HS-27A (cell line): ENCODE measurements around the gene CD247.

Experiments
- DNase-seq: peaks from one replicate; pipeline ENCODE4 v3.0.0-alpha.2; 2012; ENCODE audit warnings: low read depth, missing footprints

Gene CD247

DNA sequence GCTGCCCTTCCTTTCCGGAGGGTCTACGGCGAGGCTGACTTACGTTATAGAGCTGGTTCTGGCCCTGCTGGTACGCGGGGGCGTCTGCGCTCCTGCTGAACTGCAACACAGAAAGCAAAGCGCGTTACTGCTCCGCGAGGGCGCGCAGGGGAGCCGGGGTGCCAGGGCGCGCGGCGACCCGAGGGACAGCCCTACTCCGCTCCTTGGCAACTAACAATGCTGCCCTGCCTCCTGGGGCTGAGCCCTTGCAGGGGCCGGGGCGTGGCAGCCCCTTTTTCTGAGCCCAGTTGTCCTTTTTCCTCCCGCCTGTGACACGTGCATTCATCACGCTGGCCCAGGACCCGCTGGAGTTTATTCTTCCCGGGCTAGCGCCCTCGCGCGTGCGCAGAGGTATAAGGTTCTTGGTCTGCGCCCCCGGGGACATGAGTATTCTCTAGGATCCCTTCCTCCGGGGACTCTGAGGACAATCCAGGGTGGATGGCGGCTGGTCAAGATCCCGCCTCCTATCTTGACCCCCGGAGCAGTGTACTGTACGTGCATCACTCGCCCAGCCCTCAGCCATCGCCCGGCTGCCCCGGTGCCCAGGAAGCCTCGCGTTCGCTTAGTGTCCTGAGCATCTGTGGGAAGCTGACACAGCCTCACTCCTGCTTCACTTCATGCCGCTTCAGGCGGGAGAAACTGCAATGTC is 78.9 kb downstream of the CD247 start:
- DNase-seq, result no peak

DNA sequence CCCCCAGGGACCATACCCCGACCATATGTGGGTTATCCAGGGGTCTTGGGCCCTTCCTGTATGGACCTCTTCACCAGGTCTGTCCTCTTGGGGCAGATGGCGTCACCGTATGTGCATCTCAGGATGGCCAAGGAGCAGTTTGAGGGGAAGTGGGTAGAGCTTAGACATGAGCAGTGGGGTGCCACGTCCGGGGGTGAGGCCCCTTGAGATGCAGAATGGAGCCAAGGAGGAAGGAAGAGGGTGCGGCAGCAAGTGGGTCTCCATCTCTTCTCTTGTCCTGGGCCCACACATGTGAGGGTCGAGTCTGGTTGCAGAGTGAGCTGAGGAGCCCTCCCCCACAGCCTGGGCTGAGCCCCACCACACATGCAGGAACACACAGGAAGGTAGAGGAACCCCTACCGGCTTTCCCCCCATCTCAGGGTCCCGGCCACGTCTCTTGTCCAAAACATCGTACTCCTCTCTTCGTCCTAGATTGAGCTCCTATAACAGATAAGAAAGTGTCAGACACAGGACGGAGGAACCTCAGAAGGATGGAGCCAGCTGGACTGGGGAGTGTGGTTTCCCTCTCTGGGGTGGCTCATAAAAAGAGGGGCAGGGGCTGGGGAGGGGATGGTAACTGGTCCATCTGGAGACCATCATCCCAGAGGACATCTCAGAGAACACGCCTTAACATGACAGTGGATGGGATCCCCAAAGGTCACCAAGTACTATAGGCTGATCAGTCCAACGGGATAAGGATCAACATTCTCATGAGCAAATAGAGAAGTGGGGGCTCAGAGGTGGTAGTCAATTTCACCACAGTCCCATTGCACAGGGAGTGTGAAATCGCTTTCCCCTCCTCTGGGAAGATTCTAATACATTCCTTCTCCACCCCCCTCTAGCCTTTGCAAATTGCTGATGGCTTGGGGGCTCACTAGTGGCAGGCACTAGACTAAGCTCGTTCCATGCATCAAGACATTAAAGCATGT is 79.9 kb downstream of the CD247 start:
- DNase-seq, result no peak

DNA sequence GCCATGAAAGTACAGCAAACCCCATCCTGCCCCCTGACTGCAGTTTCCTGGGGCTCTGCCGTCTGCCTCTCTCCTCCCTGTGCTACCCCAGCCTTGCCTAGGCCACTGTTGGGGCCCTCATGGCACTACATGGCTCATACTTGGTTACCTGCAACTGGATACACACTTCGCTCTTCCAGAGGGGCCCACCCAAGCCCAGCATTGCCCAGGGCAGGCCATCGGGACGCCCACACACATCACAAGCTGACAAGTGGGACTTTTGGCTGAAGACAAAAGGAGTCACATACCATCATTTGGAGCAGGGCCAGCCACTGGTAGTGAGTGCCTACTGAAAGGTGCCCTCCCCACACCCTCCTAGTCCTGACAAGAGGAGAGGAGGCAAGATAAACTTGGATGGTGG is 82.8 kb downstream of the CD247 start:
- DNase-seq, result no peak

DNA sequence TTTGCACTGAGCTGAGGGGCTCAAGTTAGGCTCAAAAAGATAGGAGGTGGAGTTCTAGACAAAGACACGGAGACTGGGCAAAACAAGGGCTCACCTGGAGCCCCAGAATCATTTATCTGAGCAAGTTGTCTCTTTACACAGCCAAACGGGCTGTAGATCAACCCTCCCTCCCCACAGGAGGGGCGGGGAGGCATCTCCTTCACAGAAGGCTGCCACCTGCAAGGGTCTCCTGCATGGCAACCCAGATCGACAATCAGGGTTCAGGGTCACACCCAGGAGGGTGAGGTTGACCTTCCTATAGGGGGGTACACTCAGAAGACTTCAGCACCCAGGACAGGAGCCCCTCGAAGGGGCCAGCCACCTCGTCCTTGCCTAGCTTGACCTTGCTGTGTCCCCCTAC is 84.0 kb downstream of the CD247 start:
- DNase-seq, result no peak

DNA sequence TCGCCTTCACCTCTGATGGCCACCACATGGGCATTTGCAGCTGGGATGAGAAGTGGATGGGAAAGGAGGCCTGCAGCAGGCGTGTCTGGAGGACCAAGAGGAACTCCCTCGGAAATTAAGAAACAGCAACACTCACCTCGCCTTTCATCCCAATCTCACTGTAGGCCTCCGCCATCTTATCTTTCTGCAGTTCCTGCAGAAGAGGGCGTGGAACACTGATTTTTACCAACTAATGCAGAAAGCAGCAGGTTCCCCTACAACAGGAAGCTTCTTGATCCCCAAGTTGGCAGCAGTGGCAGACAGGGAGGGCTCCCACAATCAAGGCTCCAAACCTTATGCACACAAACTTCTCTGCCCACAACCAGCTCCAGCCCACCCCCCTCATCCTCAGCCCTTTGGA is 84.4 kb downstream of the CD247 start:
- DNase-seq, result no peak

- DNase-seq, result no peak
Measured at GRCh38 chr1:167432780-167433179, 85.5 kb downstream of the CD247 start.

- no peak for DNase-seq
Measured at GRCh38 chr1:167431909-167432650, 86.2 kb downstream of the CD247 start.

DNA sequence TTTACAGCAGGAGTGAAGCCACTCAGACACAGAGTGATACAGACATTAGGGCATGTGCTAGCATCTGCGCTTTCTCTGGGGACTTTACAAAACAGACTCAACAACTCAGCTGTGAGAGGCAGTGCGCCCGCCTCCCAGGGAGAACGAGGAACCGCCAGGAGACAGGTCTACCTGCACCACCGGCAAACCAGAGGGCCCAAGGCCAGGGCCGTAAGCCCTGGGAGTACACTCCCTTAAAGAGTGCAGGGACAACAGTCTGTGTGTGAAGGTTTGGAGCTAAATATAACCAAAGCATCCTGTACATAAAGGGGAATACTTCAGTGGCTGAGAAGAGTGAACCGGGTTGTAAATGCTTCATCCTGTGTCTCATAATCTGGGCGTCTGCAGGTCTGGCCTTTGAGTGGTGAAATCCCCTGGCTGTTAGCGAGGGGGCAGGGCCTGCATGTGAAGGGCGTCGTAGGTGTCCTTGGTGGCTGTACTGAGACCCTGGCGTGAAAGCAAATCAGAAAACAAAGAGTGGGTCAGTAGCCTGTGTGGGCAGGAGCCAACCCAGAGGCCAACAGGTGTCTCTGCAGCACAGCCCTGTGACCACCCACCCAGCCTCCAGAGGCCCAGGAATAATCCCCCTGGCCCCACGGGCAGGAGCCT is 86.9 kb downstream of the CD247 start:
- DNase-seq, result no peak

DNA sequence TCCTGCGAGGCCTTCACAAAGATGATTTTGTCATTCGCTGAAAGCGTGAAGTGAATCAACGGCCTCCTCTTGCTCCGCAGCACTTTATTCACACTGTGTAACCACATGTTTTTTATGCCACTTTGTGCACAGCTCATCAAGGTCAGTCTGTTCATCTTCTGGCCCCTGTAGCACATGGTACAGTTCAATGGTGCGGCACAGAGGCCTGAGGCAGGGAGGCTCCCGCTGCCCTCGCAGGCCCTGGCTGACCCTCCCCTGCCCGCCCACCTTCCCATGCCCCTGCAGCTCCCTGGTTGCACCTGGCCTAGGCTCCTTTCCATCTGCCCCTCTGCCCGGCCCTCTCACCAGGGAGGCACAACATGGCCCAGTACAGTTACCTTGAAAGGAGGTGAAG is 87.5 kb downstream of the CD247 start:
- DNase-seq, result no peak

DNA sequence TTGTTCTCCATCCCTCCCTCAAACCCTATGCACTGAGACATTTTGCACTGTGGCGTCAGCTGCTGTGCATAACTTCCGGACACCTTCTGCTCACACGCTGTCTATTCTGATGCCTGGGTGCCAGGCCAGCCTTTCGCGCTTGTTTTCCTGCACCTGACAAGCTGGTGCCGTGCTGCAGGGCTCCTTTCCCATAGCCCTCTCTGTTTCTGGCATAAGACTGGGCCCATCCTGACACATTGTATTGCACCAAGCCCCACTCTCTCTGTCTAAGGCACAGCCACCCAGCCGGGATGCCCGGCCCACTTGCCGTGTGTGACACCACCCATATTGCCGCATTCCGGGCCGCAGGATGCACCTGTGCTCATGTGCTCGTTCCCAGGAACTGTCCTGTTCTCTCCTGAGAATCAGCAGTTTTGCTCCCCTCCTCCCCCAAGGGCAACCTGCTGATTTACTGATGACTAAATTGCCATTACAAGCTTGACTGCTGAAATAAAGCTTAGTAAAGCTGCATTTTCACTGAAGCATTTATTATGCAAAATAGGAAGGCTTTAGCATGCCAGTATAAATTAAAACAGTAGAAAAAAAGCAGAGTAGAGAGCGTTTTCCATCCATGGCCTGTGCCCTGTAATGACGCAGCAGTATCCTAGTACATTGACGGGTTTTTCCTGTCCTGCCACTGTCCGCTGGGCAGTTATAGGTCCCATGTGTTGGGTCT is 88.0 kb downstream of the CD247 start:
- no peak for DNase-seq

- no peak for DNase-seq
Measured at GRCh38 chr1:167429612-167430011, 88.7 kb downstream of the CD247 start.

GRCh38 chr1:167428395-167428794 is 89.9 kb downstream of the CD247 start:
- DNase-seq, result no peak

DNA sequence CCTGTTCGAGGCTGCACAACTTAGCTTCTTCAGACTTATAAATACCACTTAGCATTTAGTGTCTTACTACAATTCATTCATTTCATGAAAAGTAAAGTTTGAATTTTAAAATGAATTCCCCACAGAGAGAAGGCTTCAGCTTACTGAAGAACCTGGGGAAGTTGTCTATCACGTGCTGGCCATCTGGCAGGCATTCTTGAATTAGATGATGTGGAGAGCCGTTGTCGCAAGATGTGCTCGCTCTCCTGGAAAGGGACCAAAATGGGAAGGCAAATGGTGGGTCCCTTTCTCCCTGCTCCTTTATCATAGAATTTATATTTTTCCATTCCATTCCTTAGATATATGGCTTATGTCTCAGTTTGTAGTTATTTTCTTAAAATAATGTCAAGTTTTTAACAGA is 90.5 kb downstream of the CD247 start:
- DNase-seq, result no peak

GRCh38 chr1:167426716-167427115 is 91.6 kb downstream of the CD247 start:
- no peak for DNase-seq

GRCh38 chr1:167425482-167425881 is 92.8 kb downstream of the CD247 start:
- no peak for DNase-seq

DNA sequence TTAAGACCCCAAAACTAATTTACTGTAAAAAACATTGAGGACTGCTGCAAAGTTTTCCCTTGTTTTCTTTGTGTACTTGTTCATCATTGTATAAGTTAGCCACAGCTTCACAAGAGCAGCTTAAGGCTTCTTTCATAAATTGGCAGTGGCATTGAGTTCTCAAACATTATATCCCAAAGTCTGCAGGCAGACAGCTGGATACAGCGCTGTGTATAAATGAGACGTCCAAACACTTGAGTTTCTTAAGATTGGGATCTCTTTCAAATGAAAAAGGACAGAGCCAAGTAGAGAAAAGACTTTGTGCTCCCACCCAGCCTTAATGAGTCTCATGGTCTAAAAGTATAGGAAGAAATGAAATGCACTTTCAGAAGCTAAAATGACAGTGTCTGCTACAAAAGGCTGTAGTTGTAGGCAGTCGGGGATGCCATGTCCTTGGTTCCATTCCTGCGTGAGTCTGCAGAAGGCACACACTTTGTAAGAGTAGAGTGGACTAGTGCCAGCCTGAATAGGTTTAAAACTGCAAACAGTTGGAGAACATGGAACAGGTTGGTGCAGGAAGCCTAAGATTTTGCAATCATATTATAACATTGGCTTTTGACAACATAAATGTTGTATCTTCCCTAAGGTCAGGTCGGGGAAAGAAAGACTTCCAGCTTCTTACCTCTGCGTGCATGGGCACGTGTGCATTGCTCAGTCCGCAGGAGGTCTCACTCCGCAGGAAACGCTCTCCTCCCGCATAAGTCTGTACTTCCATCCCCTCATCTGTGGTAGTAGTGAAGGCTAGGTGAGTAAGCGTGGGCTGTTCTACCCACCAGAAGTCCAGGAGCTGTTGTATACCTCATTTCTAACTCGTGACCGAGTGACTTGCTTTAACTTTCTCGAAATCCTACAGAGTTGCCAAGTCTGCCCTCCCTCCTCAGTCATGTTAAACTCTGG is 94.4 kb downstream of the CD247 start:
- DNase-seq, result no peak

DNA sequence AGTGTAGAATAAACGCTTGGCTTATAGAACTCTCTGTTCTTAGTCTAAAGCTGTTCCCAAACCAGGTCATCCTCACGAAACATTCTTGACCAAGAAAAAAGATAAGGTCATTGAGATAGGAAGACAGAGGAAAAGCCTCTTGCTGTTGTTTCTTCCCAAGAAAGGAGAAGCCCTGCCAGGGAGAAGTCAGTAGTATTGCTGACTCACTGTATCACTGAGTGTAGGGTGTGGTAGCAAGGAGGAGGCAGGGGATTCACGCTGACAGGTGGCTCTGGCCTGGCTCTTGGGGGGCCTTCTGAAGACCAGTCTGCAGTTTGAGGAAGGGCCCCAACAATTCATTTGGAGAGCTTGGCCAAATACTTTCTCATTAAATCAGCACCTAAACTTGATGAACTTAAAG is 97.8 kb downstream of the CD247 start:
- DNase-seq, result no peak

DNA sequence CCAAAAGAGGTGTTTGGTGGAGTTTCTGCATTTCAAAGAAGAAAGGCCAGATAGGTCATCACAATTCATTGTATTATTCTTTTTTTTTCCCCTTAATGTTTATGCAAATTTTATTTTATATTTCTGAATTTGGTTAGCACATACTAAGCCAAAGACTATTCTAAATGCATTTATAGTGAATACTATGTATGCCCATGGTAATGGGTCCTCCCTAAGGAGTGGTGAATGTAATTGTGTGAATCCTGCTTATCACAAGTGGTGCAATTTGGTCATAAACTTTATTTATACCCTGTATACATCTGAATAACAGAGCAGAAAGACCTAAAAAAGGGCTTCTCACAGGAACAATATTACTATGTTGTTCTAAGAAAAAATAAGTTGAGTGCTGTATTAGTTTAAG is 99.1 kb downstream of the CD247 start:
- no peak for DNase-seq

DNA sequence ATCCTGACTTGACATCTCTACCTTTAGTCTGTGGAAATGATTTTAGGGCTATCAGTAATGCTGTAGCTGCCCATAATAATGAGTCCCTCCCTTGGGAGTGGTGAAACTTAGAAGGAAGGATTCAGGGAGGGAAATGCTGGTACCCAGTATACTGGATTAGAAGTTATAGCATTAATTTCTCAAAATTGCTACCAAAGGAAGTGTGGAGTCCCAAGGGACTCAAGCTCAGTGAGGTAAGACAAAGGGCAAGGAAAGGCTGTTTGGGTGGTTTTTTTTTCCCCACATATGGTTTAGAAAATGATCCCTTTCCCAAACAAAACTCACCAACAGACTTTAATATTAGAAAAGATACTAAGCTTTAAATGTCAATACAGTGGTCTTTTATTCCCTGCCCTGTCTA is 99.9 kb downstream of the CD247 start:
- no peak for DNase-seq

- no peak for DNase-seq
Measured at GRCh38 chr1:167416506-167416905, 101.8 kb downstream of the CD247 start.
